Neural crest cell (in vitro differentiated cells): ENCODE data around the gene ZNF627. TPM values are rescaled to one million over a fixed set of nuclear protein-coding genes. Genes with fewer than 3 reads are reported as not detected.
"Not testable (repeated sequence)": the region's sequence is repeated elsewhere in the genome, so short reads cannot be mapped to it uniquely, and the experiment has no call there.

Experiments used
- DNase-seq: peaks from one replicate; pipeline ENCODE4 v3.0.0; 2021; ENCODE audit warnings: low read depth, mixed read lengths, low spot score
- H3K27ac Mint-ChIP-seq: one replicate; pipeline ENCODE4 v1.8.0; 2021; ENCODE audit warnings: mild to moderate bottlenecking, mixed read lengths; ENCODE audit not compliant: unreplicated experiment
- H3K27me3 Mint-ChIP-seq: 2 replicates; pipeline ENCODE4 v1.8.0; 2021; ENCODE audit warnings: low read depth, mild to moderate bottlenecking, mixed read lengths
- H3K36me3 Mint-ChIP-seq: 2 replicates; pipeline ENCODE4 v1.8.0; 2021; ENCODE audit warnings: low read depth, mild to moderate bottlenecking, mixed read lengths
- H3K4me1 Mint-ChIP-seq: 2 replicates; pipeline ENCODE4 v1.8.0; 2021; ENCODE audit warnings: mixed read lengths
- H3K4me3 Mint-ChIP-seq: one replicate; pipeline ENCODE4 v1.8.0; 2021; ENCODE audit warnings: mild to moderate bottlenecking, mixed read lengths
- H3K9me3 Mint-ChIP-seq: 2 replicates; pipeline ENCODE4 v1.8.0; 2021; ENCODE audit warnings: mixed read lengths
- CTCF ChIP-seq: fragments of 200-600 bp; sonication (generic); conservative IDR thresholded peaks from 2 replicates; pipeline ENCODE4 v1.5.0; 2021; ENCODE audit warnings: antibody characterized with exemption, mild to moderate bottlenecking
- total RNA-seq: library from RNA; stranded (reverse); gene quantifications from 2 replicates; pipeline ENCODE4 v1.2.1, GENCODE V29; 2021

ZNF627 gene
- total RNA-seq, 1 donor from 2014 or later, result 22.2 TPM

GRCh38 chr19:11612816-11613511, 15.7 kb downstream of the ZNF627 start:
- peaks cover 70% of the 10 kb centered on the region for H3K36me3 Mint-ChIP-seq

GRCh38 chr19:11617180-11618062, 20.1 kb downstream of the ZNF627 start:
- no peak for DNase-seq
- no peak for TF ChIP-seq CTCF
- H3K4me3 Mint-ChIP-seq, result peak overlapping the region; percentile 38
- H3K27me3 Mint-ChIP-seq, result peaks cover 7% of the 10 kb centered on the region
- peaks cover 83% of the 10 kb centered on the region for H3K36me3 Mint-ChIP-seq
- no peak overlapping the region for H3K27ac Mint-ChIP-seq
- no peaks in the 10 kb centered on the region for H3K4me1 Mint-ChIP-seq
- peaks cover 16% of the 10 kb centered on the region for H3K9me3 Mint-ChIP-seq

More at GRCh38 chr19:11612816-11613511, 15.7 kb downstream of the ZNF627 start:
- no peak for TF ChIP-seq CTCF
- Mint-ChIP-seq H3K27ac (no peak overlapping the region), H3K9me3 (peaks cover 19% of the 10 kb centered on the region), H3K27me3 (no peaks in the 10 kb centered on the region), H3K4me3 (peak overlapping the region; percentile 56), H3K4me1 (peaks cover 4% of the 10 kb centered on the region)
- DNase-seq, result no peak

GRCh38 chr19:11620553-11620952, 23.3 kb downstream of the ZNF627 start:
- Mint-ChIP-seq H3K36me3 (peaks cover 74% of the 10 kb centered on the region), H3K4me3 (no peak overlapping the region), H3K4me1 (peaks cover 11% of the 10 kb centered on the region), H3K27me3 (peaks cover 37% of the 10 kb centered on the region), H3K9me3 (peaks cover 16% of the 10 kb centered on the region), H3K27ac (no peak overlapping the region)
- no peak for TF ChIP-seq CTCF
- DNase-seq, result no peak

GRCh38 chr19:11622401-11622800, 25.1 kb downstream of the ZNF627 start:
- Mint-ChIP-seq H3K4me1 (peaks cover 16% of the 10 kb centered on the region), H3K36me3 (peaks cover 63% of the 10 kb centered on the region), H3K27me3 (peaks cover 52% of the 10 kb centered on the region)
- H3K9me3 Mint-ChIP-seq, DNase-seq, H3K27ac Mint-ChIP-seq, H3K4me3 Mint-ChIP-seq: not testable (repeated sequence)

- Mint-ChIP-seq H3K4me3 (peak overlapping the region; percentile 39), H3K4me1 (peaks cover 16% of the 10 kb centered on the region), H3K9me3 (no peaks in the 10 kb centered on the region), H3K27me3 (peaks cover 52% of the 10 kb centered on the region), H3K36me3 (peaks cover 47% of the 10 kb centered on the region), H3K27ac (no peak overlapping the region)
- DNase-seq, result no peak
- no peak for TF ChIP-seq CTCF
Measured at GRCh38 chr19:11624069-11624463, 26.8 kb downstream of the ZNF627 start.

- peaks cover 27% of the 10 kb centered on the region for H3K36me3 Mint-ChIP-seq
- H3K27ac Mint-ChIP-seq, result no peak overlapping the region
- no peak for DNase-seq
- H3K4me3 Mint-ChIP-seq, result no peak overlapping the region
- peaks cover 52% of the 10 kb centered on the region for H3K27me3 Mint-ChIP-seq
- no peak for TF ChIP-seq CTCF
- peaks cover 16% of the 10 kb centered on the region for H3K4me1 Mint-ChIP-seq
- peaks cover under 1% of the 10 kb centered on the region for H3K9me3 Mint-ChIP-seq
Measured at GRCh38 chr19:11626252-11626651, 29.0 kb downstream of the ZNF627 start.
